OCI-LY1 (cell line): ENCODE results near the gene DDX31.

Experiments used
- H2AFZ ChIP-seq: fragments of 200-600 bp; sonication (generic), shearing (Covaris generic); 2 replicates; pipeline ENCODE4 v1.6.0; 2014; ENCODE audit warnings: antibody characterized with exemption, mild to moderate bottlenecking, low read length
- H3F3A ChIP-seq: fragments of 200-600 bp; sonication (generic), shearing (Covaris generic); 2 replicates; pipeline ENCODE4 v1.6.0; 2014; ENCODE audit warnings: mild to moderate bottlenecking, antibody characterized with exemption, low read length, moderate library complexity; ENCODE audit not compliant: insufficient read depth
- H3K27ac ChIP-seq: fragments of 200-600 bp; sonication (generic); 2 replicates; pipeline ENCODE4 v1.5.1; 2014; ENCODE audit warnings: low read length, mixed run types, mild to moderate bottlenecking, low read depth; ENCODE audit not compliant: poor library complexity, severe bottlenecking
- H3K27me3 ChIP-seq: fragments of 200-600 bp; sonication (generic); 2 replicates; pipeline ENCODE4 v1.6.0; 2014; ENCODE audit warnings: antibody characterized with exemption, mild to moderate bottlenecking, low read length, moderate library complexity; ENCODE audit not compliant: insufficient read depth
- H3K36me3 ChIP-seq: fragments of 200-600 bp; sonication (generic); 2 replicates; pipeline ENCODE4 v1.6.1; 2014; ENCODE audit warnings: mild to moderate bottlenecking, antibody characterized with exemption, low read length, moderate library complexity, mixed read lengths; ENCODE audit not compliant: insufficient read depth
- H3K4me1 ChIP-seq: fragments of 200-600 bp; sonication (generic); 2 replicates; pipeline ENCODE4 v1.5.1; 2014; ENCODE audit warnings: mild to moderate bottlenecking, low read length, moderate library complexity; ENCODE audit not compliant: insufficient read depth, severe bottlenecking
- H3K4me2 ChIP-seq: fragments of 200-600 bp; sonication (generic), shearing (Covaris generic); 2 replicates; pipeline ENCODE4 v1.6.1; 2014; ENCODE audit warnings: low read length
- H3K4me3 ChIP-seq: fragments of 200-600 bp; sonication (generic); 2 replicates; pipeline ENCODE4 v1.5.1; 2014; ENCODE audit warnings: low read length, low read depth, mild to moderate bottlenecking, mixed read lengths; ENCODE audit not compliant: poor library complexity, severe bottlenecking
- H3K79me2 ChIP-seq: fragments of 200-600 bp; shearing (Covaris generic); 2 replicates; pipeline ENCODE4 v1.6.1; 2016; ENCODE audit warnings: mixed run types, low read length, mixed read lengths; ENCODE audit not compliant: insufficient read depth
- H3K9ac ChIP-seq: fragments of 200-600 bp; sonication (generic), shearing (Covaris generic); 2 replicates; pipeline ENCODE4 v1.6.1; 2014; ENCODE audit warnings: mild to moderate bottlenecking, low read length, mixed read lengths
- H3K9me2 ChIP-seq: fragments of 200-600 bp; sonication (generic), shearing (Covaris generic); 2 replicates; pipeline ENCODE4 v1.6.1; 2014; ENCODE audit warnings: low read depth, mild to moderate bottlenecking, low read length, mixed read lengths
- H3K9me3 ChIP-seq: fragments of 200-600 bp; shearing (Covaris generic); 2 replicates; pipeline ENCODE4 v1.6.1; 2014; ENCODE audit warnings: low read length, mixed read lengths
- H4K20me1 ChIP-seq: fragments of 200-600 bp; sonication (generic), shearing (Covaris generic); 2 replicates; pipeline ENCODE4 v1.6.0; 2016; ENCODE audit warnings: mild to moderate bottlenecking, low read length; ENCODE audit not compliant: insufficient read depth
- CTCF ChIP-seq: fragments of 200-600 bp; sonication (generic), shearing (Covaris generic); IDR thresholded peaks from 2 replicates; pipeline ENCODE4 v1.5.1; 2017; ENCODE audit warnings: mild to moderate bottlenecking, antibody characterized with exemption, low read length, moderate library complexity, mixed read lengths
- EZH2 ChIP-seq: fragments of 200-600 bp; sonication (generic), shearing (Covaris generic); IDR thresholded peaks from 2 replicates; pipeline ENCODE4 v1.8.0; 2017; ENCODE audit warnings: borderline replicate concordance, mixed run types, mild to moderate bottlenecking, antibody characterized with exemption, low read length, moderate library complexity, mixed read lengths

The DDX31 gene

GRCh38 chr9:132587592-132587955 is 82.2 kb downstream of the DDX31 start:
- Histone ChIP-seq H4K20me1 (no peaks in the 10 kb centered on the region), H3K27me3 (no peaks in the 10 kb centered on the region), H3K4me1 (no peaks in the 10 kb centered on the region), H3K4me3 (no peak overlapping the region), H3K9me3 (no peaks in the 10 kb centered on the region), H3K4me2 (no peak overlapping the region), H3K79me2 (no peaks in the 10 kb centered on the region), H3K9me2 (no peaks in the 10 kb centered on the region), H3K36me3 (no peaks in the 10 kb centered on the region), H3K27ac (no peak overlapping the region), H3K9ac (no peak overlapping the region), H3F3A (no peaks in the 10 kb centered on the region), H2AFZ (no peak overlapping the region)
- TF ChIP-seq CTCF (no peak), EZH2 (no peak)

GRCh38 chr9:132586830-132587591 is 82.8 kb downstream of the DDX31 start:
- no peak for TF ChIP-seq EZH2
- no peak for TF ChIP-seq CTCF
- H3K27me3 ChIP-seq: no peaks in the 10 kb centered on the region
- no peaks in the 10 kb centered on the region for H3F3A ChIP-seq
- H3K9me3 ChIP-seq: no peaks in the 10 kb centered on the region
- no peak overlapping the region for H3K27ac ChIP-seq
- no peak overlapping the region for H3K4me2 ChIP-seq
- H3K9ac ChIP-seq: no peak overlapping the region
- H3K4me3 ChIP-seq: no peak overlapping the region
- H2AFZ ChIP-seq: no peak overlapping the region
- H3K4me1 ChIP-seq: no peaks in the 10 kb centered on the region
- no peaks in the 10 kb centered on the region for H3K9me2 ChIP-seq
- no peaks in the 10 kb centered on the region for H3K79me2 ChIP-seq
- no peaks in the 10 kb centered on the region for H4K20me1 ChIP-seq
- H3K36me3 ChIP-seq: no peaks in the 10 kb centered on the region

GRCh38 chr9:132585954-132586829 is 83.6 kb downstream of the DDX31 start:
- no peaks in the 10 kb centered on the region for H3F3A ChIP-seq
- no peaks in the 10 kb centered on the region for H3K9me3 ChIP-seq
- no peaks in the 10 kb centered on the region for H3K4me1 ChIP-seq
- H3K4me2 ChIP-seq: no peak overlapping the region
- TF ChIP-seq CTCF: no peak
- TF ChIP-seq EZH2: no peak
- H3K27ac ChIP-seq: no peak overlapping the region
- no peaks in the 10 kb centered on the region for H3K27me3 ChIP-seq
- no peak overlapping the region for H2AFZ ChIP-seq
- H3K36me3 ChIP-seq: no peaks in the 10 kb centered on the region
- no peaks in the 10 kb centered on the region for H4K20me1 ChIP-seq
- H3K9me2 ChIP-seq: no peaks in the 10 kb centered on the region
- H3K9ac ChIP-seq: no peak overlapping the region
- no peaks in the 10 kb centered on the region for H3K79me2 ChIP-seq
- H3K4me3 ChIP-seq: no peak overlapping the region
